HL-60 (cell line): Measurements from ENCODE around the gene ALPK1.

Experiments used
- TF ChIP-seq, protein P1 (sequence below): IDR thresholded peaks from one replicate; pipeline ENCODE4 v1.5.1; 2011; ENCODE audit warnings: low read length, control low read depth, inconsistent platforms; ENCODE audit not compliant: insufficient read depth
- TF ChIP-seq, protein P2 (sequence below): IDR thresholded peaks from 2 replicates; pipeline ENCODE4 v1.6.1; 2012; ENCODE audit warnings: low read depth; ENCODE audit not compliant: insufficient replicate concordance

DNA sequence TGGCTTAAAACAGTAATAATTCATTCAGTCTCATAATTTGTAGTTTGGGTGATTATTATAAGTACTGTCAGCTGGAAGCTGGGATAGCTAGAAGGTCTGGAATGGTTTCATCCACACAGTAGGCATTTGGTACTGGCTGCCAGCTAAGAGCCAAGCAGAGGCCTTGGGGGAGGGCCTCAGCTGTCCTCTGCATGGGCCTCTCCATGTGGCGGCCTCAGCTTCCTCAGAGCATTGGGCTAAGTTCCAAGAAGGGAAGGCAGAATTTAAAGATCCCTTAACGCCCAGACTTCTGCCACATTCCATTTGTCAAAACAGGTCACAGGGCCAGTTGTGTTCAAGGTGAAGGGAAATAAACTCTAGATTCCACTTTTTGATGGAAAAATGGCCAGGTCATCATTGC lies 125.5 kb downstream of the ALPK1 start:
- TF ChIP-seq, protein P1, sequence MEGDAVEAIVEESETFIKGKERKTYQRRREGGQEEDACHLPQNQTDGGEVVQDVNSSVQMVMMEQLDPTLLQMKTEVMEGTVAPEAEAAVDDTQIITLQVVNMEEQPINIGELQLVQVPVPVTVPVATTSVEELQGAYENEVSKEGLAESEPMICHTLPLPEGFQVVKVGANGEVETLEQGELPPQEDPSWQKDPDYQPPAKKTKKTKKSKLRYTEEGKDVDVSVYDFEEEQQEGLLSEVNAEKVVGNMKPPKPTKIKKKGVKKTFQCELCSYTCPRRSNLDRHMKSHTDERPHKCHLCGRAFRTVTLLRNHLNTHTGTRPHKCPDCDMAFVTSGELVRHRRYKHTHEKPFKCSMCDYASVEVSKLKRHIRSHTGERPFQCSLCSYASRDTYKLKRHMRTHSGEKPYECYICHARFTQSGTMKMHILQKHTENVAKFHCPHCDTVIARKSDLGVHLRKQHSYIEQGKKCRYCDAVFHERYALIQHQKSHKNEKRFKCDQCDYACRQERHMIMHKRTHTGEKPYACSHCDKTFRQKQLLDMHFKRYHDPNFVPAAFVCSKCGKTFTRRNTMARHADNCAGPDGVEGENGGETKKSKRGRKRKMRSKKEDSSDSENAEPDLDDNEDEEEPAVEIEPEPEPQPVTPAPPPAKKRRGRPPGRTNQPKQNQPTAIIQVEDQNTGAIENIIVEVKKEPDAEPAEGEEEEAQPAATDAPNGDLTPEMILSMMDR: no peak
- TF ChIP-seq, protein P2, sequence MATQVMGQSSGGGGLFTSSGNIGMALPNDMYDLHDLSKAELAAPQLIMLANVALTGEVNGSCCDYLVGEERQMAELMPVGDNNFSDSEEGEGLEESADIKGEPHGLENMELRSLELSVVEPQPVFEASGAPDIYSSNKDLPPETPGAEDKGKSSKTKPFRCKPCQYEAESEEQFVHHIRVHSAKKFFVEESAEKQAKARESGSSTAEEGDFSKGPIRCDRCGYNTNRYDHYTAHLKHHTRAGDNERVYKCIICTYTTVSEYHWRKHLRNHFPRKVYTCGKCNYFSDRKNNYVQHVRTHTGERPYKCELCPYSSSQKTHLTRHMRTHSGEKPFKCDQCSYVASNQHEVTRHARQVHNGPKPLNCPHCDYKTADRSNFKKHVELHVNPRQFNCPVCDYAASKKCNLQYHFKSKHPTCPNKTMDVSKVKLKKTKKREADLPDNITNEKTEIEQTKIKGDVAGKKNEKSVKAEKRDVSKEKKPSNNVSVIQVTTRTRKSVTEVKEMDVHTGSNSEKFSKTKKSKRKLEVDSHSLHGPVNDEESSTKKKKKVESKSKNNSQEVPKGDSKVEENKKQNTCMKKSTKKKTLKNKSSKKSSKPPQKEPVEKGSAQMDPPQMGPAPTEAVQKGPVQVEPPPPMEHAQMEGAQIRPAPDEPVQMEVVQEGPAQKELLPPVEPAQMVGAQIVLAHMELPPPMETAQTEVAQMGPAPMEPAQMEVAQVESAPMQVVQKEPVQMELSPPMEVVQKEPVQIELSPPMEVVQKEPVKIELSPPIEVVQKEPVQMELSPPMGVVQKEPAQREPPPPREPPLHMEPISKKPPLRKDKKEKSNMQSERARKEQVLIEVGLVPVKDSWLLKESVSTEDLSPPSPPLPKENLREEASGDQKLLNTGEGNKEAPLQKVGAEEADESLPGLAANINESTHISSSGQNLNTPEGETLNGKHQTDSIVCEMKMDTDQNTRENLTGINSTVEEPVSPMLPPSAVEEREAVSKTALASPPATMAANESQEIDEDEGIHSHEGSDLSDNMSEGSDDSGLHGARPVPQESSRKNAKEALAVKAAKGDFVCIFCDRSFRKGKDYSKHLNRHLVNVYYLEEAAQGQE: no peak
